Activated CD4-positive, alpha-beta memory T cell treated with anti-CD3 and anti-CD28 coated beads, Interleukin-2, amount 10 ng/mL, durations not matched to agents 7 days and 5 days (primary cell): ENCODE measurements around the gene PARVB. TPM values are rescaled to one million over a fixed set of nuclear protein-coding genes. Genes with fewer than 3 reads are reported as not detected.

Experiments
- CTCF ChIA-PET: fragments of 350-600 bp; sonication (Branson Sonifier 250); formaldehyde crosslinking; loops from one replicate; lab custom pipeline; 2021; ENCODE audit warnings: antibody characterized with exemption, inconsistent platforms; lab: Charles Lee
- POLR2A ChIA-PET: fragments of 350-600 bp; sonication (Branson Sonifier 250); formaldehyde crosslinking; loops from one replicate; lab custom pipeline; 2021; ENCODE audit warnings: antibody characterized with exemption; lab: Charles Lee
- DNase-seq: peaks from one replicate; pipeline ENCODE4 v3.0.0-alpha.2; 2020
- H3K27ac Mint-ChIP-seq: one replicate; pipeline ENCODE4 v1.8.0; 2021; ENCODE audit warnings: mild to moderate bottlenecking, mixed read lengths
- H3K27me3 Mint-ChIP-seq: one replicate; pipeline ENCODE4 v1.8.0; 2021; ENCODE audit warnings: mixed read lengths
- H3K36me3 Mint-ChIP-seq: one replicate; pipeline ENCODE4 v1.8.0; 2021; ENCODE audit warnings: low read depth, mixed read lengths
- H3K4me1 Mint-ChIP-seq: one replicate; pipeline ENCODE4 v1.8.0; 2021; ENCODE audit warnings: mixed read lengths
- H3K4me3 Mint-ChIP-seq: one replicate; pipeline ENCODE4 v1.8.0; 2021; ENCODE audit warnings: mild to moderate bottlenecking, mixed read lengths
- H3K9me3 Mint-ChIP-seq: one replicate; pipeline ENCODE4 v1.8.0; 2021; ENCODE audit warnings: mixed read lengths
- total RNA-seq, 2 experiments: library from RNA; stranded (reverse); gene quantifications; one replicate each; pipeline ENCODE4 v1.2.3, GENCODE V29; 2021

The PARVB gene
- total RNA-seq, 2 experiments from 2014 or later: 41.5 to 42.0 TPM

- ChIA-PET POLR2A (interaction anchor here (0.8 kb wide), 1 partner anchor 67 kb away, joined by 3 read pairs; no protein-coding TSS in a partner anchor), CTCF (interaction anchor here (1.0 kb wide), 1 partner anchor 28 kb away, joined by 5 read pairs; no protein-coding TSS in a partner anchor)
- Mint-ChIP-seq H3K27ac (no peak overlapping the region), H3K27me3 (no peaks in the 10 kb centered on the region), H3K4me3 (no peak overlapping the region), H3K9me3 (no peaks in the 10 kb centered on the region), H3K36me3 (no peaks in the 10 kb centered on the region), H3K4me1 (peaks cover 23% of the 10 kb centered on the region)
- DNase-seq: no peak
Measured at GRCh38 chr22:44020981-44021380, 3.1 kb upstream of the PARVB start.

- H3K36me3 Mint-ChIP-seq: no peaks in the 10 kb centered on the region
- H3K27me3 Mint-ChIP-seq: no peaks in the 10 kb centered on the region
- H3K9me3 Mint-ChIP-seq: no peaks in the 10 kb centered on the region
- POLR2A ChIA-PET: interaction anchor here (0.7 to 1.8 kb wide), 11 partner anchors 9 to 211 kb away, joined by 3 to 8 read pairs (median 4); partner anchors contain the start of genes EFCAB6, PARVG and SAMM50
- CTCF ChIA-PET: interaction anchor here (3.2 kb wide), 1 partner anchor 30 kb away, joined by 9 read pairs; no protein-coding TSS in a partner anchor
- peak overlapping the region; percentile 71 for H3K27ac Mint-ChIP-seq
- DNase-seq: peak; percentile 53
- H3K4me1 Mint-ChIP-seq: peaks cover 45% of the 10 kb centered on the region
- peak overlapping the region; percentile 81 for H3K4me3 Mint-ChIP-seq
Measured at GRCh38 chr22:44023404-44024287, 456 bp upstream of the PARVB start.

- POLR2A ChIA-PET: interaction anchor here (1.2 to 1.8 kb wide), 3 partner anchors 22 to 213 kb away, joined by 3 to 8 read pairs (median 5); partner anchors contain the start of gene EFCAB6
- Mint-ChIP-seq H3K27me3 (no peaks in the 10 kb centered on the region), H3K9me3 (no peaks in the 10 kb centered on the region), H3K4me3 (peak overlapping the region; percentile 74), H3K27ac (peak overlapping the region; percentile 92), H3K36me3 (no peaks in the 10 kb centered on the region), H3K4me1 (peaks cover 47% of the 10 kb centered on the region)
- CTCF ChIA-PET: interaction anchor here (0.6 kb wide), 1 partner anchor 9 kb away, joined by 4 read pairs; no protein-coding TSS in a partner anchor
- DNase-seq: no peak
Measured at GRCh38 chr22:44025171-44026065, 1.3 kb downstream of the PARVB start.

GRCh38 chr22:44026066-44026629 lies 2.0 kb downstream of the PARVB start:
- Mint-ChIP-seq H3K4me1 (peaks cover 55% of the 10 kb centered on the region), H3K27me3 (no peaks in the 10 kb centered on the region)

GRCh38 chr22:44026630-44027511 lies 2.8 kb downstream of the PARVB start:
- H3K27me3 Mint-ChIP-seq: no peaks in the 10 kb centered on the region
- peaks cover 62% of the 10 kb centered on the region for H3K4me1 Mint-ChIP-seq
- CTCF ChIA-PET: no interaction called here
- H3K27ac Mint-ChIP-seq: peak overlapping the region; percentile 92
- DNase-seq: peak; percentile 82
- no peaks in the 10 kb centered on the region for H3K9me3 Mint-ChIP-seq
- POLR2A ChIA-PET: interaction anchor here (0.9 to 1.4 kb wide), 4 partner anchors 31 to 598 kb away, joined by 3 to 6 read pairs (median 6); partner anchors contain the start of genes PARVG and SAMM50
- H3K4me3 Mint-ChIP-seq: peak overlapping the region; percentile 74
- H3K36me3 Mint-ChIP-seq: no peaks in the 10 kb centered on the region

More at GRCh38 chr22:44026066-44026629, 2.0 kb downstream of the PARVB start:
- H3K4me3 Mint-ChIP-seq: peak overlapping the region; percentile 74
- no peak for DNase-seq
- no peaks in the 10 kb centered on the region for H3K36me3 Mint-ChIP-seq
- ChIA-PET POLR2A (interaction anchor here (1.0 to 1.4 kb wide), 3 partner anchors 30 to 155 kb away, joined by 5 to 6 read pairs (median 6); partner anchors contain the start of genes PARVG and SAMM50), CTCF (no interaction called here)
- H3K9me3 Mint-ChIP-seq: no peaks in the 10 kb centered on the region
- peak overlapping the region; percentile 92 for H3K27ac Mint-ChIP-seq

- CTCF ChIA-PET: interaction anchor here (1.0 kb wide), 1 partner anchor 35 kb away, joined by 3 read pairs; no protein-coding TSS in a partner anchor
- Mint-ChIP-seq H3K4me3 (no peak overlapping the region), H3K27me3 (no peaks in the 10 kb centered on the region), H3K27ac (peak overlapping the region; percentile 37), H3K9me3 (no peaks in the 10 kb centered on the region), H3K4me1 (peaks cover 55% of the 10 kb centered on the region), H3K36me3 (no peaks in the 10 kb centered on the region)
- no peak for DNase-seq
- POLR2A ChIA-PET: no interaction called here
Measured at GRCh38 chr22:44028091-44028490, 4.0 kb downstream of the PARVB start.

GRCh38 chr22:44029069-44029468 lies 5.0 kb downstream of the PARVB start:
- POLR2A ChIA-PET: no interaction called here
- Mint-ChIP-seq H3K9me3 (no peaks in the 10 kb centered on the region), H3K27me3 (no peaks in the 10 kb centered on the region), H3K4me1 (peaks cover 51% of the 10 kb centered on the region), H3K27ac (no peak overlapping the region), H3K36me3 (no peaks in the 10 kb centered on the region), H3K4me3 (no peak overlapping the region)
- CTCF ChIA-PET: no interaction called here
- DNase-seq: no peak

GRCh38 chr22:44030051-44030701 lies 6.1 kb downstream of the PARVB start:
- Mint-ChIP-seq H3K27ac (peak overlapping the region; percentile 64), H3K36me3 (no peaks in the 10 kb centered on the region), H3K4me3 (no peak overlapping the region), H3K27me3 (no peaks in the 10 kb centered on the region), H3K9me3 (no peaks in the 10 kb centered on the region), H3K4me1 (peaks cover 48% of the 10 kb centered on the region)
- DNase-seq: no peak
- ChIA-PET POLR2A (no interaction called here), CTCF (interaction anchor here (0.8 kb wide), 1 partner anchor 37 kb away, joined by 3 read pairs; no protein-coding TSS in a partner anchor)

GRCh38 chr22:44030702-44031082 lies 6.6 kb downstream of the PARVB start:
- H3K9me3 Mint-ChIP-seq: no peaks in the 10 kb centered on the region
- no peaks in the 10 kb centered on the region for H3K36me3 Mint-ChIP-seq
- H3K4me3 Mint-ChIP-seq: no peak overlapping the region
- H3K4me1 Mint-ChIP-seq: peaks cover 43% of the 10 kb centered on the region
- DNase-seq: no peak
- no peaks in the 10 kb centered on the region for H3K27me3 Mint-ChIP-seq
- ChIA-PET CTCF (interaction anchor here (0.8 to 1.1 kb wide), 2 partner anchors 34 to 37 kb away, joined by 3 read pairs; no protein-coding TSS in a partner anchor), POLR2A (no interaction called here)
- H3K27ac Mint-ChIP-seq: peak overlapping the region; percentile 64

GRCh38 chr22:44031158-44031952 lies 7.3 kb downstream of the PARVB start:
- H3K4me1 Mint-ChIP-seq: peaks cover 36% of the 10 kb centered on the region
- peak overlapping the region; percentile 64 for H3K27ac Mint-ChIP-seq
- H3K4me3 Mint-ChIP-seq: peak overlapping the region; percentile 16
- no peaks in the 10 kb centered on the region for H3K36me3 Mint-ChIP-seq
- ChIA-PET CTCF (interaction anchor here (0.8 to 1.1 kb wide), 2 partner anchors 35 to 38 kb away, joined by 3 read pairs; no protein-coding TSS in a partner anchor), POLR2A (no interaction called here)
- H3K27me3 Mint-ChIP-seq: no peaks in the 10 kb centered on the region
- H3K9me3 Mint-ChIP-seq: no peaks in the 10 kb centered on the region
- DNase-seq: peak; percentile 37
